Colonic mucosa (tissue), 4 donors: ENCODE results near the gene NRG2. TPM values are rescaled to one million over a fixed set of nuclear protein-coding genes. Genes with fewer than 3 reads are reported as not detected.

Source experiments
- DNase-seq: peaks from one replicate; pipeline ENCODE4 v3.0.0-alpha.2; 2020
- H3K27ac ChIP-seq: fragments of 200-600 bp; one replicate; pipeline ENCODE4 v1.8.0; 2021
- H3K27me3 ChIP-seq: fragments of 200-600 bp; one replicate; pipeline ENCODE4 v1.8.0; 2021
- H3K36me3 ChIP-seq: fragments of 200-600 bp; one replicate; pipeline ENCODE4 v1.8.0; 2021
- H3K4me1 ChIP-seq: fragments of 200-600 bp; one replicate; pipeline ENCODE4 v1.8.0; 2021; ENCODE audit warnings: mild to moderate bottlenecking
- H3K4me3 ChIP-seq: fragments of 200-600 bp; one replicate; pipeline ENCODE4 v1.8.0; 2021
- H3K9ac ChIP-seq, 2 donors: one replicate each; pipeline ENCODE4 v1.7.0; 2013; ENCODE audit warnings: control low read depth in 2 of 2, low read depth in 2 of 2, low read length in 2 of 2
- H3K9me3 ChIP-seq: fragments of 200-600 bp; one replicate; pipeline ENCODE4 v1.8.0; 2021
- CTCF ChIP-seq: fragments of 200-600 bp; IDR thresholded peaks from one replicate; pipeline ENCODE4 v1.8.0; 2022; ENCODE audit warnings: antibody characterized with exemption, mild to moderate bottlenecking
- intact Hi-C: fragments of 100-400 bp; cut with DNase I; formaldehyde crosslinking; loops from one replicate; pipeline ENCODE4 v1.14.1; 2022
- total RNA-seq, 2 donors: library from RNA; stranded (reverse); fragmentation: NEBNext Ultra II Directional in 1 of 2; extraction: Animal tissue kit (Norgen Biotek cat#: 25700) in 1 of 2; gene quantifications; one replicate each; pipeline ENCODE4 v1.2.1, GENCODE V29; 2021
- donor health status: healthy.
- donor health status: DM: no; HTN: no; CAD: no.
- donor health status: DM: no; HTN: no; CAD: no.

Gene NRG2
- total RNA-seq, 2 donors from 2014 or later = 0.10 to 0.48 TPM

GRCh38 chr5:139968547-139969261 is 74.4 kb downstream of the NRG2 start:
- Histone ChIP-seq H3K27ac (no peak overlapping the region), H3K27me3 (no peaks in the 10 kb centered on the region), H3K4me3 (no peak overlapping the region), H3K9ac (no peak overlapping the region), H3K36me3 (no peaks in the 10 kb centered on the region), H3K4me1 (no peaks in the 10 kb centered on the region), H3K9me3 (no peaks in the 10 kb centered on the region)
- intact Hi-C loops = loop anchor here (1.0 to 10.0 kb wide), 2 partner anchors 104 to 183 kb away; no protein-coding TSS in a partner anchor
- TF ChIP-seq CTCF = peak; percentile 99
- DNase-seq = peak; percentile 86

- no peaks in the 10 kb centered on the region for H3K9me3 ChIP-seq
Measured at GRCh38 chr5:139967353-139967752, 75.7 kb downstream of the NRG2 start.

GRCh38 chr5:139966856-139967255 is 76.2 kb downstream of the NRG2 start:
- no peaks in the 10 kb centered on the region for H3K36me3 ChIP-seq
- H3K4me3 ChIP-seq = no peak overlapping the region
- no peak for DNase-seq
- H3K9me3 ChIP-seq = no peaks in the 10 kb centered on the region
- no peak overlapping the region for H3K9ac ChIP-seq
- intact Hi-C loops = loop anchor here (10.0 kb wide), 1 partner anchor 102 kb away; no protein-coding TSS in a partner anchor
- H3K4me1 ChIP-seq = no peaks in the 10 kb centered on the region
- H3K27ac ChIP-seq = no peak overlapping the region
- TF ChIP-seq CTCF = no peak
- H3K27me3 ChIP-seq = no peaks in the 10 kb centered on the region

More at GRCh38 chr5:139967353-139967752, 75.7 kb downstream of the NRG2 start:
- Histone ChIP-seq H3K4me1 (no peaks in the 10 kb centered on the region), H3K9ac (no peak overlapping the region), H3K4me3 (no peak overlapping the region), H3K27me3 (no peaks in the 10 kb centered on the region), H3K36me3 (no peaks in the 10 kb centered on the region), H3K27ac (no peak overlapping the region)
- intact Hi-C loops = loop anchor here (10.0 kb wide), 1 partner anchor 103 kb away; no protein-coding TSS in a partner anchor
- no peak for DNase-seq
- TF ChIP-seq CTCF = no peak

- TF ChIP-seq CTCF = no peak
- intact Hi-C loops = loop anchor here (10.0 kb wide), 1 partner anchor 100 kb away; no protein-coding TSS in a partner anchor
- Histone ChIP-seq H3K9me3 (no peaks in the 10 kb centered on the region), H3K9ac (no peak overlapping the region), H3K27me3 (no peaks in the 10 kb centered on the region), H3K27ac (no peak overlapping the region), H3K4me1 (no peaks in the 10 kb centered on the region), H3K36me3 (no peaks in the 10 kb centered on the region), H3K4me3 (no peak overlapping the region)
- no peak for DNase-seq
Measured at GRCh38 chr5:139964994-139965565, 78.0 kb downstream of the NRG2 start.

GRCh38 chr5:139964266-139964993 is 78.7 kb downstream of the NRG2 start:
- no peaks in the 10 kb centered on the region for H3K9me3 ChIP-seq
- no peak overlapping the region for H3K4me3 ChIP-seq
- TF ChIP-seq CTCF = no peak
- no peaks in the 10 kb centered on the region for H3K4me1 ChIP-seq
- no peak overlapping the region for H3K27ac ChIP-seq
- no peaks in the 10 kb centered on the region for H3K27me3 ChIP-seq
- H3K36me3 ChIP-seq = no peaks in the 10 kb centered on the region
- H3K9ac ChIP-seq = no peak overlapping the region
- intact Hi-C loops = loop anchor here (10.0 kb wide), 1 partner anchor 100 kb away; no protein-coding TSS in a partner anchor
- no peak for DNase-seq
